Measurements from ENCODE around the gene GHRHR.

The GHRHR gene

GRCh38 chr7:30936650-30937245, 27.0 kb upstream of the GHRHR start:
- Histone ChIP-seq H2AK5ac (ENCODE audit: low read depth, low read length) (peak overlapping the region; percentile 39), H3K4me2 (ENCODE audit: insufficient read depth, low read length, poor library complexity, severe bottlenecking) (no peak overlapping the region), H2AFZ (ENCODE audit: low read length) (no peak overlapping the region), H3K9me3 (replicated peaks in 1 of 2; ENCODE audit: control insufficient read depth in 2 of 2, insufficient read depth in 1 of 2, low read depth in 1 of 2, low read length in 2 of 2) (no peaks in the 10 kb centered on the region), H4K8ac (ENCODE audit: low read depth, low read length) (no peak overlapping the region), H4K91ac (ENCODE audit: low read depth, low read length, poor library complexity) (peak overlapping the region; percentile 38), H3K4me3 (ENCODE audit: low read length in 2 of 2) (no peak overlapping the region), H3K4me1 (ENCODE audit: control insufficient read depth in 2 of 2, insufficient read depth in 1 of 2, low read depth in 1 of 2, low read length in 2 of 2) (peaks cover 0 to 11% of the 10 kb centered on the region in 2 donors), H3K9ac (ENCODE audit: low read depth, low read length, poor library complexity) (no peak overlapping the region), H2BK120ac (ENCODE audit: low read depth, low read length) (no peak overlapping the region), H3K27ac (replicated peaks; ENCODE audit: low read length) (no peak overlapping the region), H2BK5ac (ENCODE audit: low read length) (no peak overlapping the region), H2BK12ac (ENCODE audit: low read length) (no peak overlapping the region), H3K36me3 (replicated peaks in 1 of 2; ENCODE audit: control insufficient read depth in 2 of 2, insufficient read depth in 2 of 2, low read length in 2 of 2) (no peaks in the 10 kb centered on the region), H3K79me1 (ENCODE audit: low read depth, low read length) (no peaks in the 10 kb centered on the region), H3K4ac (ENCODE audit: low read length) (no peak overlapping the region), H3K18ac (ENCODE audit: low read length) (peak overlapping the region; percentile 30), H3K27me3 (ENCODE audit: control insufficient read depth in 3 of 3, insufficient read depth in 3 of 3, low read depth in 1 of 3, low read length in 3 of 3) (peaks cover 0 to 11% (median 0%) of the 10 kb centered on the region in 3 experiments), H2BK15ac (ENCODE audit: low read length) (peak overlapping the region; percentile 52), H3K23ac (ENCODE audit: low read depth, low read length, poor library complexity) (peak overlapping the region; percentile 34), H3K14ac (ENCODE audit: low read length) (peak overlapping the region; percentile 42)
- no peak for DNase-seq (ENCODE audit: low spot score)

DNA sequence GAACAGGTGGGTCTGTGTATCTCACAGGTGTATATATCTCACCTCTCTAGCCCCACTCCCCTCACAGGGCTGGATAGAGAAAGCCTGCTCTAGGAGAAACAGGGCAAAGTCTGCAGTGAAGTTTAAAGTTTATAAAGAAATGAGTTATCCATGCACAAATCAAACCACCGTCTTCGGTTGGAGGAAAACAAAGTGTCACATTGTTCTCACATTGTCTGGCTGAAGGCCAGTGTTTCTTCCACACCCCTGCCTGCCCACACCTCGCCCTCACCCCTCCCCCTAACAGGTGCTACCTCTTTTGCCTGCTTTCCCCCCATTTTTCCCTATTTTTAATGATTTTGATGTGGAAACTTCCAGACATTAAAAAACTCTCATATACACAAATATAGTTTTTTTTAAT, 26.3 kb upstream of the GHRHR start:
- Histone ChIP-seq H4K91ac (ENCODE audit: low read depth, low read length, poor library complexity) (no peak overlapping the region), H3K36me3 (replicated peaks in 1 of 2; ENCODE audit: control insufficient read depth in 2 of 2, insufficient read depth in 2 of 2, low read length in 2 of 2) (no peaks in the 10 kb centered on the region)
- no CpG with 5 or more reads among the region's 3 CpGs for WGBS, 2 donors (ENCODE audit: extremely low coverage in 2 of 2, insufficient read length in 2 of 2, insufficient replicate concordance in 1 of 2)

DNA sequence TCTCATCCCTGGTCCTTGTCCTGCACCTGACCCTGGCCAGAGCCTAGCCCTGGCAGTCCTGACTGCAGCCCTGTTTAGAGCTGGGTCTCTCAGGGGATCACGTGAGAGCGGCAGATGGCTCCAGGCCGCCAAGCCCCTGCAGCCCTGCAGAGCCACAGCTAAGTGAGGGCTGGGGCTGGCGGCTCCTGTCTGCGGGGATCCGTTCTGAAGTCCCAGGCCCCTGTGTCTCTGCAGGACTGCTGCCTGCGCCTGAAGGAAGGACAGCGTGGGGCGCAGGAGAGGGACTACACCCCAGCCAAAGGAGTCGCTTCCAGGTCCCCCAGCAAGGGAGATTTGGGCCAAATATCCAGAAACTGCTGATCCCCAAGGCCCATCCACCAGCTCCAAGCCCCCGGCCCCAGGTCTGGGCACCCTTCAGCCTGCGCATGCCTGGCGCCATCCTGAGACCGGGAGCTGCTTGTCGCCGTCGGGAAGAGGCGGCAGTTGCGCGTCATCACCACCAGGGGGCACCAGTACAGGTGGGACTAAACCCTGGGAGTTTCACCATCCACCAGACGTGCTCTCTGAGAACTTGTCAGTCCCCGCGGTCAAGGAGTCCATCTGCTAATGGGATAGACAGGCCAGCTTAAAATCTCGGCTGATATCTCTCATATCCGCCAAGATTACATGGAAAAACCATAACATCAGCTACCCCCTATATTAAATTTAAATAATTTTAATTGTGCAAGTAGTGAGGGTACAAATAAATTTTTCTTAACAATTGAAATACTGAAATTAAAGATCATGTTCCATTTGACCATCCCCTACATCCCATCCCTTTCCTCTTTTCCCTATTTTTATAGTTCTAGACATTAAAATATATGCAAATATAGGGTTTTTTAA, 25.1 kb upstream of the GHRHR start:
- DNase-seq (ENCODE audit: low spot score), result peak; percentile 88
- H2BK120ac ChIP-seq (ENCODE audit: low read depth, low read length), result no peak overlapping the region
- no CpG with 5 or more reads among the region's 25 CpGs for WGBS, 2 donors (ENCODE audit: extremely low coverage in 2 of 2, insufficient read length in 2 of 2, insufficient replicate concordance in 1 of 2)
- no peak overlapping the region for H4K8ac ChIP-seq (ENCODE audit: low read depth, low read length)
- peak overlapping the region in 1 of 2 donors; percentile 11 for H3K4me3 ChIP-seq (ENCODE audit: low read length in 2 of 2)
- peak overlapping the region; percentile 68 for H3K27ac ChIP-seq (replicated peaks; ENCODE audit: low read length)
- H2BK15ac ChIP-seq (ENCODE audit: low read length), result peak overlapping the region; percentile 56
- peaks cover 0 to 12% (median 0%) of the 10 kb centered on the region in 3 experiments for H3K27me3 ChIP-seq (ENCODE audit: control insufficient read depth in 3 of 3, insufficient read depth in 3 of 3, low read depth in 1 of 3, low read length in 3 of 3)
- H3K23ac ChIP-seq (ENCODE audit: low read depth, low read length, poor library complexity), result no peak overlapping the region
- H2AFZ ChIP-seq (ENCODE audit: low read length), result peak overlapping the region; percentile 93
- H3K14ac ChIP-seq (ENCODE audit: low read length), result no peak overlapping the region
- no peak overlapping the region for H3K4ac ChIP-seq (ENCODE audit: low read length)
- no peaks in the 10 kb centered on the region for H3K79me1 ChIP-seq (ENCODE audit: low read depth, low read length)
- H4K91ac ChIP-seq (ENCODE audit: low read depth, low read length, poor library complexity), result no peak overlapping the region
- H3K4me2 ChIP-seq (ENCODE audit: insufficient read depth, low read length, poor library complexity, severe bottlenecking), result peak overlapping the region; percentile 63
- H2BK12ac ChIP-seq (ENCODE audit: low read length), result no peak overlapping the region
- H3K18ac ChIP-seq (ENCODE audit: low read length), result peak overlapping the region; percentile 94
- no peaks in the 10 kb centered on the region for H3K9me3 ChIP-seq (replicated peaks in 1 of 2; ENCODE audit: control insufficient read depth in 2 of 2, insufficient read depth in 1 of 2, low read depth in 1 of 2, low read length in 2 of 2)
- H3K4me1 ChIP-seq (ENCODE audit: control insufficient read depth in 2 of 2, insufficient read depth in 1 of 2, low read depth in 1 of 2, low read length in 2 of 2), result peaks cover 0 to 6% of the 10 kb centered on the region in 2 donors
- no peaks in the 10 kb centered on the region for H3K36me3 ChIP-seq (replicated peaks in 1 of 2; ENCODE audit: control insufficient read depth in 2 of 2, insufficient read depth in 2 of 2, low read length in 2 of 2)
- H2AK5ac ChIP-seq (ENCODE audit: low read depth, low read length), result no peak overlapping the region
- H3K9ac ChIP-seq (ENCODE audit: low read depth, low read length, poor library complexity), result peak overlapping the region; percentile 89
- H2BK5ac ChIP-seq (ENCODE audit: low read length), result no peak overlapping the region

More for the DNA sequence above, 26.3 kb upstream of the GHRHR start:
- Histone ChIP-seq H2BK5ac (ENCODE audit: low read length) (no peak overlapping the region), H3K9ac (ENCODE audit: low read depth, low read length, poor library complexity) (no peak overlapping the region), H3K9me3 (replicated peaks in 1 of 2; ENCODE audit: control insufficient read depth in 2 of 2, insufficient read depth in 1 of 2, low read depth in 1 of 2, low read length in 2 of 2) (no peaks in the 10 kb centered on the region), H2AK5ac (ENCODE audit: low read depth, low read length) (no peak overlapping the region), H3K18ac (ENCODE audit: low read length) (no peak overlapping the region), H3K27me3 (ENCODE audit: control insufficient read depth in 3 of 3, insufficient read depth in 3 of 3, low read depth in 1 of 3, low read length in 3 of 3) (peaks cover 0 to 14% (median 0%) of the 10 kb centered on the region in 3 experiments), H4K8ac (ENCODE audit: low read depth, low read length) (no peak overlapping the region), H3K79me1 (ENCODE audit: low read depth, low read length) (no peaks in the 10 kb centered on the region), H3K27ac (replicated peaks; ENCODE audit: low read length) (no peak overlapping the region), H3K4me1 (ENCODE audit: control insufficient read depth in 2 of 2, insufficient read depth in 1 of 2, low read depth in 1 of 2, low read length in 2 of 2) (peaks cover 0 to 11% of the 10 kb centered on the region in 2 donors), H3K4me3 (ENCODE audit: low read length in 2 of 2) (no peak overlapping the region), H3K23ac (ENCODE audit: low read depth, low read length, poor library complexity) (no peak overlapping the region), H2BK12ac (ENCODE audit: low read length) (no peak overlapping the region), H2AFZ (ENCODE audit: low read length) (no peak overlapping the region), H3K4ac (ENCODE audit: low read length) (no peak overlapping the region), H3K4me2 (ENCODE audit: insufficient read depth, low read length, poor library complexity, severe bottlenecking) (no peak overlapping the region), H2BK15ac (ENCODE audit: low read length) (no peak overlapping the region), H2BK120ac (ENCODE audit: low read depth, low read length) (no peak overlapping the region), H3K14ac (ENCODE audit: low read length) (no peak overlapping the region)
- DNase-seq (ENCODE audit: low spot score), result no peak

- Histone ChIP-seq H2AFZ (ENCODE audit: low read length) (no peak overlapping the region), H3K4me1 (ENCODE audit: control insufficient read depth in 2 of 2, insufficient read depth in 1 of 2, low read depth in 1 of 2, low read length in 2 of 2) (no peaks in the 10 kb centered on the region), H3K36me3 (replicated peaks in 1 of 2; ENCODE audit: control insufficient read depth in 2 of 2, insufficient read depth in 2 of 2, low read length in 2 of 2) (no peaks in the 10 kb centered on the region), H3K4me3 (ENCODE audit: low read length in 2 of 2) (no peak overlapping the region), H2AK5ac (ENCODE audit: low read depth, low read length) (no peak overlapping the region), H2BK12ac (ENCODE audit: low read length) (no peak overlapping the region), H3K4me2 (ENCODE audit: insufficient read depth, low read length, poor library complexity, severe bottlenecking) (no peak overlapping the region), H3K23ac (ENCODE audit: low read depth, low read length, poor library complexity) (no peak overlapping the region), H3K27me3 (ENCODE audit: control insufficient read depth in 3 of 3, insufficient read depth in 3 of 3, low read depth in 1 of 3, low read length in 3 of 3) (peaks cover 0 to 4% (median 0%) of the 10 kb centered on the region in 3 experiments), H4K8ac (ENCODE audit: low read depth, low read length) (no peak overlapping the region), H3K9ac (ENCODE audit: low read depth, low read length, poor library complexity) (no peak overlapping the region), H3K4ac (ENCODE audit: low read length) (no peak overlapping the region), H3K18ac (ENCODE audit: low read length) (no peak overlapping the region), H2BK5ac (ENCODE audit: low read length) (no peak overlapping the region), H3K27ac (replicated peaks; ENCODE audit: low read length) (no peak overlapping the region), H4K91ac (ENCODE audit: low read depth, low read length, poor library complexity) (no peak overlapping the region), H2BK120ac (ENCODE audit: low read depth, low read length) (no peak overlapping the region), H3K9me3 (replicated peaks in 1 of 2; ENCODE audit: control insufficient read depth in 2 of 2, insufficient read depth in 1 of 2, low read depth in 1 of 2, low read length in 2 of 2) (no peaks in the 10 kb centered on the region), H2BK15ac (ENCODE audit: low read length) (no peak overlapping the region), H3K14ac (ENCODE audit: low read length) (no peak overlapping the region), H3K79me1 (ENCODE audit: low read depth, low read length) (no peaks in the 10 kb centered on the region)
- no peak for DNase-seq (ENCODE audit: low spot score)
- no CpG with 5 or more reads among the region's 8 CpGs for whole genome bisulfite sequencing, 2 donors (ENCODE audit: extremely low coverage in 2 of 2, insufficient read length in 2 of 2, insufficient replicate concordance in 1 of 2)
Observed at GRCh38 chr7:30941582-30942323, 22.0 kb upstream of the GHRHR start.

Measured in neuronal stem cell (in vitro differentiated cells).